Astrocyte (in vitro differentiated cells and primary cell): ENCODE data around the gene SOX13.

Experiments used
- EZH2 ChIP-seq: IDR thresholded peaks from 2 replicates; pipeline ENCODE4 v1.6.1; 2012; ENCODE audit warnings: mild to moderate bottlenecking, low read length, inconsistent platforms; ENCODE audit not compliant: insufficient read depth
- TF ChIP-seq, protein P1 (sequence below): IDR thresholded peaks from 2 replicates; pipeline ENCODE4 v1.5.1; 2011; ENCODE audit warnings: low read depth, mild to moderate bottlenecking, inconsistent platforms, low read length, moderate library complexity; ENCODE audit not compliant: insufficient read depth

DNA sequence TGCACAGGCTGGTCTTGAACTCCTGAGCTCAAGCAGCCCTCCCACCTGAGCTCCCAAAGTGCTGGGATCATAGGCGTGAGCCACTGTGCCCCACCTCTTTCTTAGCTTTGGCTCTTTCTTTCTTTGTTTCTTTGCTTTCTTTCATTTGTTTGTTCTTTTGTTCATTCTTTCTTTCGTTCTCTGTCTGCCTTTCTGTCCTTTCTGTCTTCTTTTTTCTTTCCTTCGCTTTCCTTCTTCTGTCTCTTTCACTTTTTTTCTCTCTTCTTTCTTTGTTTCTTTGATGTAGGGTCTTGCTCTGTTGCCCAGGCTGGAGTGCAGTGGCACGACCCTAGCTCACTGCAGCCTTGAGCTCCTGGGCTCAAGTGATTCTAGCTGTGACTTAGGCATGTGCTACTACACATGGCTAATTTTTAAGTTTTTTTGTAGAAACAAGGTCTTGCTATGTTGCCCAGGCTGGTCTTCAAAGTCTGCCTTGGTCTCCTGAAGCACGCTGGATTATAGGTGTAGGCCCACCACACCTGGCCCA is 18.9 kb downstream of the SOX13 start:
- TF ChIP-seq, protein P1, sequence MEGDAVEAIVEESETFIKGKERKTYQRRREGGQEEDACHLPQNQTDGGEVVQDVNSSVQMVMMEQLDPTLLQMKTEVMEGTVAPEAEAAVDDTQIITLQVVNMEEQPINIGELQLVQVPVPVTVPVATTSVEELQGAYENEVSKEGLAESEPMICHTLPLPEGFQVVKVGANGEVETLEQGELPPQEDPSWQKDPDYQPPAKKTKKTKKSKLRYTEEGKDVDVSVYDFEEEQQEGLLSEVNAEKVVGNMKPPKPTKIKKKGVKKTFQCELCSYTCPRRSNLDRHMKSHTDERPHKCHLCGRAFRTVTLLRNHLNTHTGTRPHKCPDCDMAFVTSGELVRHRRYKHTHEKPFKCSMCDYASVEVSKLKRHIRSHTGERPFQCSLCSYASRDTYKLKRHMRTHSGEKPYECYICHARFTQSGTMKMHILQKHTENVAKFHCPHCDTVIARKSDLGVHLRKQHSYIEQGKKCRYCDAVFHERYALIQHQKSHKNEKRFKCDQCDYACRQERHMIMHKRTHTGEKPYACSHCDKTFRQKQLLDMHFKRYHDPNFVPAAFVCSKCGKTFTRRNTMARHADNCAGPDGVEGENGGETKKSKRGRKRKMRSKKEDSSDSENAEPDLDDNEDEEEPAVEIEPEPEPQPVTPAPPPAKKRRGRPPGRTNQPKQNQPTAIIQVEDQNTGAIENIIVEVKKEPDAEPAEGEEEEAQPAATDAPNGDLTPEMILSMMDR, result no peak
- TF ChIP-seq EZH2, result no peak
